ACC112 (cell line): ENCODE data around the gene ATP6V1A.
A peak's percentile ranks its signal among the peaks of the same experiment; 100 is the strongest.

Experiments
- H2AFZ ChIP-seq: fragments of 200-600 bp; sonication (generic); one replicate; pipeline ENCODE4 v1.6.0; 2017; ENCODE audit warnings: antibody characterized with exemption, low read length; ENCODE audit not compliant: unreplicated experiment
- H3K27ac ChIP-seq: fragments of 200-600 bp; sonication (generic); 2 replicates; pipeline ENCODE4 v1.5.1; 2014; ENCODE audit warnings: low read depth, mild to moderate bottlenecking, antibody characterized with exemption, low read length, moderate library complexity
- H3K27me3 ChIP-seq: fragments of 200-600 bp; sonication (generic); 2 replicates; pipeline ENCODE4 v1.6.1; 2014; ENCODE audit warnings: mild to moderate bottlenecking, antibody characterized with exemption, low read length, moderate library complexity, mixed read lengths; ENCODE audit not compliant: insufficient read depth
- H3K36me3 ChIP-seq: fragments of 200-600 bp; sonication (generic); 2 replicates; pipeline ENCODE4 v1.6.1; 2016; ENCODE audit warnings: mild to moderate bottlenecking, antibody characterized with exemption, low read length, moderate library complexity, mixed read lengths; ENCODE audit not compliant: insufficient read depth
- H3K4me1 ChIP-seq: fragments of 200-600 bp; sonication (generic); one replicate; pipeline ENCODE4 v1.6.1; 2016; ENCODE audit warnings: low read length, mixed read lengths; ENCODE audit not compliant: insufficient read depth, unreplicated experiment, control insufficient read depth
- H3K4me3 ChIP-seq: fragments of 200-600 bp; sonication (generic); 2 replicates; pipeline ENCODE4 v1.5.1; 2014; ENCODE audit warnings: mild to moderate bottlenecking, low read depth, low read length
- H3K79me2 ChIP-seq: fragments of 200-600 bp; sonication (generic); one replicate; pipeline ENCODE4 v1.6.0; 2016; ENCODE audit warnings: low read length; ENCODE audit not compliant: control insufficient read depth, unreplicated experiment, insufficient read depth

ATP6V1A gene

GRCh38 chr3:113719758-113720157, 27.1 kb upstream of the ATP6V1A start:
- peaks cover 58% of the 10 kb centered on the region for H3K36me3 ChIP-seq
- no peak overlapping the region for H3K27ac ChIP-seq
- H3K4me3 ChIP-seq = no peak overlapping the region
- no peak overlapping the region for H2AFZ ChIP-seq
- H3K79me2 ChIP-seq = peaks cover 16% of the 10 kb centered on the region
- H3K4me1 ChIP-seq = peaks cover 15% of the 10 kb centered on the region
- no peaks in the 10 kb centered on the region for H3K27me3 ChIP-seq

- H2AFZ ChIP-seq = no peak overlapping the region
- H3K4me1 ChIP-seq = peaks cover 9% of the 10 kb centered on the region
- peaks cover 53% of the 10 kb centered on the region for H3K36me3 ChIP-seq
- H3K27me3 ChIP-seq = no peaks in the 10 kb centered on the region
- H3K79me2 ChIP-seq = peaks cover 27% of the 10 kb centered on the region
- H3K4me3 ChIP-seq = no peak overlapping the region
- H3K27ac ChIP-seq = no peak overlapping the region
Observed at GRCh38 chr3:113721636-113722035, 25.2 kb upstream of the ATP6V1A start.

GRCh38 chr3:113728661-113729060, 18.2 kb upstream of the ATP6V1A start:
- H3K4me1 ChIP-seq = no peaks in the 10 kb centered on the region
- peaks cover 90% of the 10 kb centered on the region for H3K79me2 ChIP-seq
- no peak overlapping the region for H3K27ac ChIP-seq
- H3K4me3 ChIP-seq = no peak overlapping the region
- H2AFZ ChIP-seq = no peak overlapping the region
- no peaks in the 10 kb centered on the region for H3K27me3 ChIP-seq
- H3K36me3 ChIP-seq = peaks cover 11% of the 10 kb centered on the region; the same call in 1 of the 2 replicates

GRCh38 chr3:113730550-113730949, 16.3 kb upstream of the ATP6V1A start:
- Histone ChIP-seq H3K4me3 (no peak overlapping the region), H2AFZ (no peak overlapping the region), H3K79me2 (peaks cover 90% of the 10 kb centered on the region), H3K4me1 (peaks cover 6% of the 10 kb centered on the region), H3K27ac (no peak overlapping the region), H3K27me3 (no peaks in the 10 kb centered on the region), H3K36me3 (peaks cover 5% of the 10 kb centered on the region; the same call in 1 of the 2 replicates)

GRCh38 chr3:113731694-113732093, 15.1 kb upstream of the ATP6V1A start:
- H3K36me3 ChIP-seq = peaks cover 5% of the 10 kb centered on the region; the same call in 1 of the 2 replicates

GRCh38 chr3:113736548-113737089, 10.2 kb upstream of the ATP6V1A start:
- Histone ChIP-seq H3K4me3 (peak overlapping the region; percentile 4; the same call in 1 of the 2 replicates), H3K27me3 (no peaks in the 10 kb centered on the region), H3K79me2 (peaks cover 98% of the 10 kb centered on the region), H3K36me3 (peaks cover 11% of the 10 kb centered on the region; the same call in 1 of the 2 replicates), H2AFZ (no peak overlapping the region), H3K27ac (peak overlapping the region; percentile 15; the same call in 1 of the 2 replicates), H3K4me1 (peaks cover 43% of the 10 kb centered on the region)

More at GRCh38 chr3:113731694-113732093, 15.1 kb upstream of the ATP6V1A start:
- H3K79me2 ChIP-seq = peaks cover 96% of the 10 kb centered on the region
- no peaks in the 10 kb centered on the region for H3K27me3 ChIP-seq
- peaks cover 6% of the 10 kb centered on the region for H3K4me1 ChIP-seq
- no peak overlapping the region for H2AFZ ChIP-seq
- H3K4me3 ChIP-seq = no peak overlapping the region
- no peak overlapping the region for H3K27ac ChIP-seq

- Histone ChIP-seq H3K27me3 (no peaks in the 10 kb centered on the region), H3K79me2 (peaks cover 97% of the 10 kb centered on the region), H3K4me1 (peaks cover 61% of the 10 kb centered on the region), H3K27ac (no peak overlapping the region), H2AFZ (no peak overlapping the region), H3K36me3 (0 out of 2 replicates have a peak, but pooled peaks cover 8% of the 10 kb centered on the region), H3K4me3 (no peak overlapping the region)
Observed at GRCh38 chr3:113741086-113741485, 5.7 kb upstream of the ATP6V1A start.

- Histone ChIP-seq H3K27me3 (no peaks in the 10 kb centered on the region), H3K4me3 (no peak overlapping the region), H3K27ac (no peak overlapping the region), H3K36me3 (0 out of 2 replicates have a peak, but pooled peaks cover 8% of the 10 kb centered on the region), H3K79me2 (peaks cover 93% of the 10 kb centered on the region), H3K4me1 (peaks cover 61% of the 10 kb centered on the region), H2AFZ (no peak overlapping the region)
Observed at GRCh38 chr3:113741620-113742019, 5.2 kb upstream of the ATP6V1A start.

GRCh38 chr3:113743006-113743630, 3.7 kb upstream of the ATP6V1A start:
- H3K79me2 ChIP-seq = peaks cover 89% of the 10 kb centered on the region
- no peak overlapping the region for H2AFZ ChIP-seq
- H3K4me1 ChIP-seq = peaks cover 46% of the 10 kb centered on the region
- H3K27ac ChIP-seq = no peak overlapping the region
- H3K4me3 ChIP-seq = peak overlapping the region; percentile 84
- H3K27me3 ChIP-seq = no peaks in the 10 kb centered on the region
- H3K36me3 ChIP-seq = 0 out of 2 replicates have a peak, but pooled peaks cover 8% of the 10 kb centered on the region

GRCh38 chr3:113744941-113745755, 1.7 kb upstream of the ATP6V1A start:
- peaks cover 88% of the 10 kb centered on the region for H3K79me2 ChIP-seq
- H3K4me3 ChIP-seq = peak overlapping the region; percentile 84
- H3K36me3 ChIP-seq = 0 out of 2 replicates have a peak, but pooled peaks cover 8% of the 10 kb centered on the region
- peak overlapping the region; percentile 77 for H2AFZ ChIP-seq
- H3K4me1 ChIP-seq = peaks cover 45% of the 10 kb centered on the region
- peak overlapping the region; percentile 100 for H3K27ac ChIP-seq
- no peaks in the 10 kb centered on the region for H3K27me3 ChIP-seq
